ENCODE results near the gene UVSSA.
"Not testable (repeated sequence)": the region's sequence is repeated elsewhere in the genome, so short reads cannot be mapped to it uniquely, and the experiment has no call there.

Gene UVSSA

GRCh38 chr4:1409491-1410425 is 62.8 kb downstream of the UVSSA start:
- no peak for DNase-seq

- DNase-seq, result no peak
Measured at GRCh38 chr4:1410491-1411325, 63.7 kb downstream of the UVSSA start.

- no peak for DNase-seq
Measured at GRCh38 chr4:1411436-1412375, 64.7 kb downstream of the UVSSA start.

GRCh38 chr4:1412376-1413203 is 65.6 kb downstream of the UVSSA start:
- DNase-seq, result no peak

GRCh38 chr4:1413204-1413663 is 66.2 kb downstream of the UVSSA start:
- no peak for DNase-seq

- no peak for DNase-seq
Measured at GRCh38 chr4:1413687-1414479, 66.9 kb downstream of the UVSSA start.

GRCh38 chr4:1414831-1415680 is 68.0 kb downstream of the UVSSA start:
- no peak for DNase-seq

- peak; percentile 68 for DNase-seq
Measured at GRCh38 chr4:1415681-1415981, 68.6 kb downstream of the UVSSA start.

- no peak for DNase-seq
Measured at GRCh38 chr4:1416051-1416947, 69.3 kb downstream of the UVSSA start.

- DNase-seq, result no peak
Measured at GRCh38 chr4:1416948-1417260, 69.9 kb downstream of the UVSSA start.

- DNase-seq, result no peak
Measured at GRCh38 chr4:1417522-1418390, 70.7 kb downstream of the UVSSA start.

- DNase-seq, result no peak
Measured at GRCh38 chr4:1418494-1419285, 71.7 kb downstream of the UVSSA start.

GRCh38 chr4:1419708-1420107 is 72.7 kb downstream of the UVSSA start:
- DNase-seq, result no peak

GRCh38 chr4:1421657-1422056 is 74.6 kb downstream of the UVSSA start:
- DNase-seq, result no peak

- no peak for DNase-seq
Measured at GRCh38 chr4:1427010-1427409, 80.0 kb downstream of the UVSSA start.

GRCh38 chr4:1443688-1444172 is 96.7 kb downstream of the UVSSA start:
- not testable (repeated sequence) for DNase-seq

Measured in NCI-H146 (cell line).